EH (cell line): ENCODE data around the gene OFD1.
A peak's percentile ranks its signal among the peaks of the same experiment; 100 is the strongest.
"Not testable (repeated sequence)": the region's sequence is repeated elsewhere in the genome, so short reads cannot be mapped to it uniquely, and the experiment has no call there.

Source experiments
- DNase-seq: peaks from one replicate; pipeline ENCODE4 v3.0.0-alpha.2; 2015; ENCODE audit warnings: low read depth

OFD1 gene

GRCh38 chrX:13702111-13702789, 32.3 kb upstream of the OFD1 start:
- DNase-seq = no peak

GRCh38 chrX:13703135-13703534, 31.4 kb upstream of the OFD1 start:
- no peak for DNase-seq

- no peak for DNase-seq
Measured at GRCh38 chrX:13703589-13703988, 31.0 kb upstream of the OFD1 start.

- no peak for DNase-seq
Measured at GRCh38 chrX:13711141-13711540, 23.4 kb upstream of the OFD1 start.

- DNase-seq = no peak
Measured at GRCh38 chrX:13716455-13716854, 18.1 kb upstream of the OFD1 start.

GRCh38 chrX:13716905-13717304, 17.6 kb upstream of the OFD1 start:
- no peak for DNase-seq

GRCh38 chrX:13717700-13718472, 16.7 kb upstream of the OFD1 start:
- peak; percentile 20 for DNase-seq

- no peak for DNase-seq
Measured at GRCh38 chrX:13719192-13719856, 15.2 kb upstream of the OFD1 start.

GRCh38 chrX:13721371-13721770, 13.2 kb upstream of the OFD1 start:
- no peak for DNase-seq

- peak; percentile 41 for DNase-seq
Measured at GRCh38 chrX:13721819-13722519, 12.6 kb upstream of the OFD1 start.

GRCh38 chrX:13724878-13725277, 9.7 kb upstream of the OFD1 start:
- DNase-seq = not testable (repeated sequence)

GRCh38 chrX:13726583-13726982, 8.0 kb upstream of the OFD1 start:
- not testable (repeated sequence) for DNase-seq

- not testable (repeated sequence) for DNase-seq
Measured at GRCh38 chrX:13730523-13730922, 4.0 kb upstream of the OFD1 start.

GRCh38 chrX:13732246-13733067, 2.1 kb upstream of the OFD1 start:
- DNase-seq = peak; percentile 7

GRCh38 chrX:13733506-13733905, 1.0 kb upstream of the OFD1 start:
- peak; percentile 46 for DNase-seq

- DNase-seq = no peak
Measured at GRCh38 chrX:13741695-13742094, 7.1 kb downstream of the OFD1 start.

- no peak for DNase-seq
Measured at GRCh38 chrX:13742397-13743176, 8.0 kb downstream of the OFD1 start.

- DNase-seq = peak; percentile 65
Measured at GRCh38 chrX:13747836-13748235, 13.3 kb downstream of the OFD1 start.

GRCh38 chrX:13748486-13748885, 13.9 kb downstream of the OFD1 start:
- peak; percentile 3 for DNase-seq

GRCh38 chrX:13750204-13750603, 15.7 kb downstream of the OFD1 start:
- peak; percentile 44 for DNase-seq

- no peak for DNase-seq
Measured at GRCh38 chrX:13750812-13751211, 16.3 kb downstream of the OFD1 start.
